Measurements from ENCODE around the gene GIGYF1. TPM values are rescaled to one million over a fixed set of nuclear protein-coding genes. Genes with fewer than 3 reads are reported as not detected.
A peak's percentile ranks its signal among the peaks of the same experiment; 100 is the strongest.

GIGYF1 gene
- total and polyA plus RNA-seq, 2 of the 13 experiments (the other 11 are each of a cell fraction or from before 2014, with no cell fraction given): 7.6 to 16.1 TPM

DNA sequence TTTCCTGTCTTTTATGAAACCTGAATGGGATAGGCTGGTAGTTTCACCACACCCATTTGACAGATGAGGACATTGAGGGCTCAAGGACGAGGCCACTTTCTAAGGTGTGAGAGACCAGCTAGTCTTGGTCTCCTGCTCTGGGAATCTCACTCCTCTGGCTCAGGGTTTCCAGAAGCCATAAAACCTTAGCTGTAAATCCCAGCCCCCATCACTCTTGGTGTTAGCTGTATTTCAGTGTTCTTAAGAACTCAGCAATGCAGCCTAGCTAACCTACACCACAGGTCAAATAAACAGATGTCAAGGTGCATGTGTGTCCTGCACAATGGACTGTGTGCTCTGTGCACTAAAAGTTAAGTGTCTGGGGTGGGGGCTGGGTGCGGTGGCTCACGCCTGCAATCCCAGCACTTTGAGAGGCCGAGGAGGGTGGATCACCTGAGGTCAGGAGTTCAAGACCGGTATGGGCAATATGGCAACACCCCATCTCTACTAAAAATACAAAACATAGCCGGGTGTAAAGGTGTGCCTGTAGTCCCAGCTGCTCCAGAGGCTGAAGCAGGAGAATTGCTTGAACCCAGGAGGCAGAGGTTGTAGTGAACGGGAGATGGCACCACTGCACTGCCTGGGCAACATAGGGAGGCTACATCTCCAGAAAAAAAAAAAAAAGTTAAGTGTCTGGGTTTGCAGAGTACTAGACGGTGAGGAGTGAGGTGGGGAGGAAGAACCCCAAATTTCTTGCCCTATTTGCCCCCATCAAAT, 25.7 kb upstream of the GIGYF1 start (continued):
- TF ChIP-seq, protein P1, sequence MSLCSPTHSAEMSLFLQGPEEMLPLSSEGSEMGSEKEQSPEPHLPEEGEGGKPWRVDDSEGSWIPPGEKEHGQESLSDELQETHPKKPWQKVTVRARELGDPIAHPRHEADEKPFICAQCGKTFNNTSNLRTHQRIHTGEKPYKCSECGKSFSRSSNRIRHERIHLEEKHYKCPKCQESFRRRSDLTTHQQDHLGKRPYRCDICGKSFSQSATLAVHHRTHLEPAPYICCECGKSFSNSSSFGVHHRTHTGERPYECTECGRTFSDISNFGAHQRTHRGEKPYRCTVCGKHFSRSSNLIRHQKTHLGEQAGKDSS (CRISPR knock-in tag; IDR thresholded peaks at IDR 0.05; ENCODE audit: borderline replicate concordance, low read depth): no peak
- TF ChIP-seq RBM22 (optimal IDR thresholded peaks at IDR 0.05; ENCODE audit: low read length) (no peak), ZNF326 (CRISPR knock-in tag; IDR thresholded peaks at IDR 0.05; ENCODE audit: borderline replicate concordance) (no peak), IRX3 (CRISPR knock-in tag; IDR thresholded peaks at IDR 0.05; ENCODE audit: borderline replicate concordance, low read depth) (0 out of 2 replicates have a peak, but pooled peaks have one; percentile 23), ZNF788 (CRISPR knock-in tag; IDR thresholded peaks at IDR 0.05; ENCODE audit: borderline replicate concordance) (peak; percentile 51; the same call in 1 of the 2 replicates), HES4 (CRISPR knock-in tag; IDR thresholded peaks at IDR 0.05; ENCODE audit: borderline replicate concordance) (no peak), REXO4 (CRISPR knock-in tag; IDR thresholded peaks at IDR 0.05; ENCODE audit: borderline replicate concordance) (no peak), PLRG1 (conservative IDR thresholded peaks at IDR 0.05) (no peak), TRIM24 (CRISPR knock-in tag; IDR thresholded peaks at IDR 0.05) (no peak), ZSCAN20 (CRISPR knock-in tag; IDR thresholded peaks at IDR 0.05; ENCODE audit: borderline replicate concordance) (no peak), ARNT2 (CRISPR knock-in tag; IDR thresholded peaks at IDR 0.05; ENCODE audit: low read depth) (no peak), JUND (CRISPR knock-in tag; IDR thresholded peaks at IDR 0.05) (0 out of 2 replicates have a peak, but pooled peaks have one; percentile 25), TARDBP (CRISPR knock-in tag; IDR thresholded peaks at IDR 0.05) (peak; percentile 82), POLR2AphosphoS5 (IDR thresholded peaks at IDR 0.05; ENCODE audit: low read depth, low read length) (no peak), RARA (CRISPR knock-in tag; IDR thresholded peaks at IDR 0.05) (peak; percentile 91), ZNF547 (CRISPR knock-in tag; IDR thresholded peaks at IDR 0.05) (no peak), PAX8 (CRISPR knock-in tag; IDR thresholded peaks at IDR 0.05; ENCODE audit: borderline replicate concordance) (no peak), ZNF383 (CRISPR knock-in tag; IDR thresholded peaks at IDR 0.05; ENCODE audit: borderline replicate concordance) (no peak), ZNF879 (CRISPR knock-in tag; IDR thresholded peaks at IDR 0.05) (no peak), KDM6A (CRISPR knock-in tag; IDR thresholded peaks at IDR 0.05; ENCODE audit: low read depth) (peak; percentile 78), NFATC3 (CRISPR knock-in tag; IDR thresholded peaks at IDR 0.05) (no peak), ZNF34 (CRISPR knock-in tag; IDR thresholded peaks at IDR 0.05; ENCODE audit: borderline replicate concordance) (no peak), NFKBIZ (CRISPR knock-in tag; IDR thresholded peaks at IDR 0.05) (no peak)
- TF ChIP-seq, protein P2, sequence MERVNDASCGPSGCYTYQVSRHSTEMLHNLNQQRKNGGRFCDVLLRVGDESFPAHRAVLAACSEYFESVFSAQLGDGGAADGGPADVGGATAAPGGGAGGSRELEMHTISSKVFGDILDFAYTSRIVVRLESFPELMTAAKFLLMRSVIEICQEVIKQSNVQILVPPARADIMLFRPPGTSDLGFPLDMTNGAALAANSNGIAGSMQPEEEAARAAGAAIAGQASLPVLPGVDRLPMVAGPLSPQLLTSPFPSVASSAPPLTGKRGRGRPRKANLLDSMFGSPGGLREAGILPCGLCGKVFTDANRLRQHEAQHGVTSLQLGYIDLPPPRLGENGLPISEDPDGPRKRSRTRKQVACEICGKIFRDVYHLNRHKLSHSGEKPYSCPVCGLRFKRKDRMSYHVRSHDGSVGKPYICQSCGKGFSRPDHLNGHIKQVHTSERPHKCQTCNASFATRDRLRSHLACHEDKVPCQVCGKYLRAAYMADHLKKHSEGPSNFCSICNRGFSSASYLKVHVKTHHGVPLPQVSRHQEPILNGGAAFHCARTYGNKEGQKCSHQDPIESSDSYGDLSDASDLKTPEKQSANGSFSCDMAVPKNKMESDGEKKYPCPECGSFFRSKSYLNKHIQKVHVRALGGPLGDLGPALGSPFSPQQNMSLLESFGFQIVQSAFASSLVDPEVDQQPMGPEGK (CRISPR knock-in tag; IDR thresholded peaks at IDR 0.05): peak; percentile 54
- TF ChIP-seq, protein P3, sequence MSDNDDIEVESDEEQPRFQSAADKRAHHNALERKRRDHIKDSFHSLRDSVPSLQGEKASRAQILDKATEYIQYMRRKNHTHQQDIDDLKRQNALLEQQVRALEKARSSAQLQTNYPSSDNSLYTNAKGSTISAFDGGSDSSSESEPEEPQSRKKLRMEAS (IDR thresholded peaks at IDR 0.05): peak; percentile 57
- TF ChIP-seq, protein P4, sequence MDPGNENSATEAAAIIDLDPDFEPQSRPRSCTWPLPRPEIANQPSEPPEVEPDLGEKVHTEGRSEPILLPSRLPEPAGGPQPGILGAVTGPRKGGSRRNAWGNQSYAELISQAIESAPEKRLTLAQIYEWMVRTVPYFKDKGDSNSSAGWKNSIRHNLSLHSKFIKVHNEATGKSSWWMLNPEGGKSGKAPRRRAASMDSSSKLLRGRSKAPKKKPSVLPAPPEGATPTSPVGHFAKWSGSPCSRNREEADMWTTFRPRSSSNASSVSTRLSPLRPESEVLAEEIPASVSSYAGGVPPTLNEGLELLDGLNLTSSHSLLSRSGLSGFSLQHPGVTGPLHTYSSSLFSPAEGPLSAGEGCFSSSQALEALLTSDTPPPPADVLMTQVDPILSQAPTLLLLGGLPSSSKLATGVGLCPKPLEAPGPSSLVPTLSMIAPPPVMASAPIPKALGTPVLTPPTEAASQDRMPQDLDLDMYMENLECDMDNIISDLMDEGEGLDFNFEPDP (CRISPR knock-in tag; conservative IDR thresholded peaks at IDR 0.05): 0 out of 2 replicates have a peak, but pooled peaks have one; percentile 24

All from HepG2 (cell line).